ENCODE data around the gene TMEM170B.

GRCh38 chr6:11615214-11615602, 77.7 kb downstream of the TMEM170B start:
- TF ChIP-seq CHD4 (IDR thresholded peaks at IDR 0.05; ENCODE audit: borderline replicate concordance) (no peak), E2F6 (IDR thresholded peaks at IDR 0.05; ENCODE audit: borderline replicate concordance, low read depth) (no peak), EP300 (IDR thresholded peaks at IDR 0.05) (no peak), KDM5A (IDR thresholded peaks at IDR 0.05) (no peak), POLR2A (IDR thresholded peaks at IDR 0.05; ENCODE audit: low read length) (no peak), CTCF (IDR thresholded peaks at IDR 0.05) (no peak), PHF8 (IDR thresholded peaks at IDR 0.05; ENCODE audit: borderline replicate concordance, low read depth) (no peak), HDAC2 (IDR thresholded peaks at IDR 0.05) (no peak), ELK1 (IDR thresholded peaks at IDR 0.05; ENCODE audit: low read depth, low read length) (no peak)

Data from A549 (cell line).